ENCODE measurements around the gene SNX8.

DNA sequence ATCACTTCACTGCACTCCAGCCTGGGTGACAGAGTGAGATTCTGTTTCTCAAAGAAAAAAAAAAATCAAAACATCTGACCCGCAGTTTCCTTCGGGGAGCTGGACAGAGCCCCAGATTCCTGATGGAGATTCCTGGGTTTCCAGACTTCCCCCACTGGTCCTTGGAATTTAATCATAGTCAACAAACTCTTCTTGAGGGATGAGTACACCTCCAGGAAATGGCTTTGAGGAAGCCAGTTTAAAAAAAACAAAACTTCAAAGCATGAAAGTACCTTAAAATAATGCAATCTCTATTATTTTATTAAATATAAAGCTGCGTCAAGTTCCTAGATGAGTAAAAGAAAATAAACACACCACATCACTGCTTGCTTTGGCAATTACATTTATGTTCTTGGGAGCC lies 80.3 kb downstream of the SNX8 start:
- TF ChIP-seq GATA2 (IDR thresholded peaks at IDR 0.05; ENCODE audit: low read depth, low read length) (no peak), GATA3 (IDR thresholded peaks at IDR 0.05; ENCODE audit: low read depth, low read length) (no peak)

Measured in SH-SY5Y (cell line).